Activated naive CD4-positive, alpha-beta T cell treated with anti-CD3 and anti-CD28 coated beads for 36 hours (primary cell): Measurements from ENCODE around the gene ZNF764. TPM values are rescaled to one million over a fixed set of nuclear protein-coding genes. Genes with fewer than 3 reads are reported as not detected.
"Not testable (repeated sequence)": the region's sequence is repeated elsewhere in the genome, so short reads cannot be mapped to it uniquely, and the experiment has no call there.

Source experiments
- CTCF ChIA-PET: fragments of 350-600 bp; sonication (Branson Sonifier 250); formaldehyde crosslinking; loops from one replicate; lab custom pipeline; 2021; ENCODE audit warnings: antibody characterized with exemption; lab: Charles Lee
- DNase-seq: peaks from one replicate; pipeline ENCODE4 v3.0.0-alpha.2; 2020
- H3K27ac Mint-ChIP-seq: one replicate; pipeline ENCODE4 v1.8.0; 2021; ENCODE audit warnings: mild to moderate bottlenecking, mixed read lengths
- H3K27me3 Mint-ChIP-seq: one replicate; pipeline ENCODE4 v1.8.0; 2021; ENCODE audit warnings: low read depth, mixed read lengths
- H3K36me3 Mint-ChIP-seq: one replicate; pipeline ENCODE4 v1.8.0; 2021; ENCODE audit warnings: low read depth, mixed read lengths
- H3K4me1 Mint-ChIP-seq: one replicate; pipeline ENCODE4 v1.8.0; 2021; ENCODE audit warnings: low read depth, mixed read lengths
- H3K4me3 Mint-ChIP-seq: one replicate; pipeline ENCODE4 v1.8.0; 2021; ENCODE audit warnings: mild to moderate bottlenecking, moderate library complexity, mixed read lengths
- H3K9me3 Mint-ChIP-seq: one replicate; pipeline ENCODE4 v1.8.0; 2021; ENCODE audit warnings: mixed read lengths
- intact Hi-C: fragments of 100-400 bp; cut with micrococcal nuclease; formaldehyde crosslinking; loops from one replicate; pipeline ENCODE4 v1.15.1; 2023
- total RNA-seq, 2 experiments: library from RNA; stranded (reverse); gene quantifications; one replicate each; pipeline ENCODE4 v1.2.3, GENCODE V29; 2021

Gene ZNF764
- total RNA-seq: 1 to 10 TPM; 7.6 to 9.5 TPM

DNA sequence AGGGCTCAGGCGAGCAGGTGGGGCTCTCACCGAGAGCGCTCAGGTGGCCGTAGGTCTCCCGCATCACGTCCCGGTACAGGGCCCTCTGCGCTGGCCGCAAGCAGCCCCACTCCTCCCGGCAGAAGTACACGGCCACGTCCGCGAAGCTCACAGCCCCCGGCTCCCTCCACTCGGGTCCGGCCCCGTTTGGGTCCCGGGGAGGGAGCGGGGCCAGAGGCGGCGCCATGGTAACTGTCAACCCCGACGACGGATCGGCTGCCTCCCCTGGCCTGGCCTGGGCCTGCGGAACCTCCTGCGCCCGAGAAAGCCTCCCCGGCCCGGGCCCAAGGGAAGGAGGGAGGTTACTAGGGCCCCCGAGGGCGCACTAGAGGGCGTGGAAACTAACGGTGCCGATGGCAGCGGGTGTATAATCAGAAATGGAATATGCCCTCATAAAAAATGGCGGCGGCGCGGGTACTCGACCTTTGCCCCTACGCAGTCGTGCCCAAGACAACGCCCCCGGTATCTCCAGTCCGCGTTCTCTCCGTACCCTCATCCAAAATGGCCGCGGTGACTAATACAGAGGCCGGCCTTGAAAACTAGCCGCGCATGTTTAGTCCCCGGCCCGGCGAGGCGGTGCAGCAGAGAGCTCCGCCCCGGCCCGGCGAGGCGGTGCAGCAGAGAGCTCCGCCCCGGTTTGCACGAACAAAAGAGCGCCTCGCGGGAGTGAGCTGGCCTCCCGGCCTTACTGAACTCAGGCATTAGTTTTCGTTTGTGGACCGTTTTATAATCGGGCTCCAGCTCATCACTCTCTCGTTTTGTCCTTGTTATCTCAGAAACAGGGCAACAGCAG is at the start of gene ZNF764:
TSS of gene ZNF764 (minus strand) at position 418 of the 832 bp plus-strand sequence. CDS start at position 226, 192 bp downstream.
- Mint-ChIP-seq H3K4me1 (peaks cover 34% of the 10 kb centered on the region), H3K27ac (peak within 1 kb of the TSS; percentile 90), H3K4me3 (peak within 1 kb of the TSS; percentile 84), H3K9me3 (no peaks in the 10 kb centered on the region), H3K27me3 (no peaks in the 10 kb centered on the region), H3K36me3 (peaks cover 23% of the 10 kb centered on the region)
- CTCF ChIA-PET: interaction anchor here (0.8 to 2.8 kb wide), 7 partner anchors 10 to 109 kb away, joined by 3 to 17 read pairs (median 4); no protein-coding TSS in a partner anchor
- intact Hi-C loops: loop anchor here (1.0 to 10.0 kb wide), 5 partner anchors 14 to 367 kb away; partner anchors contain the start of genes FBXL19, SRCAP, ZNF747 and ZNF785
- DNase-seq: peak; percentile 99

- intact Hi-C loops: no loop called here
- H3K4me3 Mint-ChIP-seq: no peak overlapping the region
- no peaks in the 10 kb centered on the region for H3K27me3 Mint-ChIP-seq
- DNase-seq: no peak
- CTCF ChIA-PET: interaction anchor here (0.6 kb wide), 1 partner anchor 31 kb away, joined by 3 read pairs; no protein-coding TSS in a partner anchor
- H3K4me1 Mint-ChIP-seq: peaks cover 23% of the 10 kb centered on the region
- no peak overlapping the region for H3K27ac Mint-ChIP-seq
- H3K9me3 Mint-ChIP-seq: no peaks in the 10 kb centered on the region
- peaks cover 28% of the 10 kb centered on the region for H3K36me3 Mint-ChIP-seq
Measured at GRCh38 chr16:30606004-30606403, 47.8 kb upstream of the ZNF764 start.

DNA sequence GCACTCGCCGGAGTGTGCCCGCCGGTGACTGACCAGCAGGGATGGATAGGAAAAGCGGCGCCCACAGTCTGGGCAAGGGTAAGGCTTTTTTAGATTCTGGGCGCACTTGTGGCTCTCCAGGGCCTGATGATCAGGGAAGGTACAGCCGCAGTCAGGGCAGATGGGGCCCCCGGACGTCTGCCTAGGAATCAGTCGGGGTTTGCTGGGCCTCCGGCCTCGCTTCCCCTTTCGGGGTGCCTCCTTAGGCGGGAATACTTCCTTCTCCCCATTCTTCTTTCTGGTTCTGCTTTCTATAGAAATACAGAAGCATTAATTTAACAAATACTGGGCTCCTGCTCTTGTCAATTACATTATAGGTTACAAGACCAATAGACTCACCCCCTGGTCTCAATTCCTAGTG is 47.0 kb upstream of the ZNF764 start:
- CTCF ChIA-PET: no interaction called here
- H3K36me3 Mint-ChIP-seq: peaks cover 28% of the 10 kb centered on the region
- no peak overlapping the region for H3K4me3 Mint-ChIP-seq
- no peaks in the 10 kb centered on the region for H3K27me3 Mint-ChIP-seq
- intact Hi-C loops: no loop called here
- H3K27ac Mint-ChIP-seq: no peak overlapping the region
- DNase-seq: no peak
- peaks cover 17% of the 10 kb centered on the region for H3K4me1 Mint-ChIP-seq
- H3K9me3 Mint-ChIP-seq: no peaks in the 10 kb centered on the region

GRCh38 chr16:30604316-30604947 is 46.3 kb upstream of the ZNF764 start:
- H3K4me3 Mint-ChIP-seq: no peak overlapping the region
- no peak for DNase-seq
- peaks cover 17% of the 10 kb centered on the region for H3K4me1 Mint-ChIP-seq
- CTCF ChIA-PET: interaction anchor here (1.9 kb wide), 1 partner anchor 69 kb away, joined by 5 read pairs; the partner anchor contains the start of gene ZNF747
- H3K27me3 Mint-ChIP-seq: no peaks in the 10 kb centered on the region
- intact Hi-C loops: no loop called here
- no peaks in the 10 kb centered on the region for H3K9me3 Mint-ChIP-seq
- no peak overlapping the region for H3K27ac Mint-ChIP-seq
- H3K36me3 Mint-ChIP-seq: peaks cover 28% of the 10 kb centered on the region

- peaks cover 28% of the 10 kb centered on the region for H3K36me3 Mint-ChIP-seq
- H3K27me3 Mint-ChIP-seq: no peaks in the 10 kb centered on the region
- H3K9me3 Mint-ChIP-seq: no peaks in the 10 kb centered on the region
- H3K27ac Mint-ChIP-seq: no peak overlapping the region
- no peak overlapping the region for H3K4me3 Mint-ChIP-seq
- peaks cover 14% of the 10 kb centered on the region for H3K4me1 Mint-ChIP-seq
- intact Hi-C loops: no loop called here
- no peak for DNase-seq
- CTCF ChIA-PET: interaction anchor here (0.9 to 1.9 kb wide), 3 partner anchors 11 to 155 kb away, joined by 3 to 5 read pairs (median 4); partner anchors contain the start of gene ZNF747
Measured at GRCh38 chr16:30603945-30604315, 45.8 kb upstream of the ZNF764 start.

GRCh38 chr16:30602616-30603277 is 44.6 kb upstream of the ZNF764 start:
- Mint-ChIP-seq H3K4me3 (no peak overlapping the region), H3K27ac (no peak overlapping the region), H3K9me3 (no peaks in the 10 kb centered on the region), H3K36me3 (peaks cover 24% of the 10 kb centered on the region), H3K27me3 (no peaks in the 10 kb centered on the region), H3K4me1 (peaks cover 10% of the 10 kb centered on the region)
- no peak for DNase-seq
- intact Hi-C loops: no loop called here
- CTCF ChIA-PET: interaction anchor here (0.6 to 1.9 kb wide), 7 partner anchors 11 to 173 kb away, joined by 3 to 11 read pairs (median 3); partner anchors contain the start of genes DCTPP1 and ZNF747

DNA sequence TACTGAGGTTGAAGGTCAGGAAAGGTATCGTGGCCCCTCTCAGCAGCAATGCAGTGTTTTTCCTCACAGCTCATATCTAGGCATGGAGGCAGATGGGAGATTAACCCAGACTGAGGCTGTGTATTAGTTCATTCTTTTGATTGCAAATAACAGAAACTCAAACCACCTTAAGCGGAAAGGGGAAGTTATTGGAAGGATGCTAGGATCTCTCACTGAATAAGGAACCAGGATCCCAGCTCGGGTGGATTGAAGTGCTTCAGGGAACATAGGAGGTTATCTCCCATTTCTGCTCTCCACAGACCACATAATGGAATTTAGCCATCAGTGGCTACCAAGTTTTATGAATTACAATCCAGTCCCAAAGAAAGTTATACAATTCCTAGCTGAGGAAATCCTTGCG is 43.8 kb upstream of the ZNF764 start:
- CTCF ChIA-PET: interaction anchor here (0.9 to 1.6 kb wide), 5 partner anchors 14 to 172 kb away, joined by 3 to 11 read pairs (median 6); partner anchors contain the start of genes DCTPP1 and ITGAL
- no peak for DNase-seq
- Mint-ChIP-seq H3K4me3 (no peak overlapping the region), H3K4me1 (peaks cover 6% of the 10 kb centered on the region), H3K27me3 (no peaks in the 10 kb centered on the region), H3K27ac (no peak overlapping the region), H3K9me3 (no peaks in the 10 kb centered on the region), H3K36me3 (peaks cover 23% of the 10 kb centered on the region)
- intact Hi-C loops: no loop called here

DNA sequence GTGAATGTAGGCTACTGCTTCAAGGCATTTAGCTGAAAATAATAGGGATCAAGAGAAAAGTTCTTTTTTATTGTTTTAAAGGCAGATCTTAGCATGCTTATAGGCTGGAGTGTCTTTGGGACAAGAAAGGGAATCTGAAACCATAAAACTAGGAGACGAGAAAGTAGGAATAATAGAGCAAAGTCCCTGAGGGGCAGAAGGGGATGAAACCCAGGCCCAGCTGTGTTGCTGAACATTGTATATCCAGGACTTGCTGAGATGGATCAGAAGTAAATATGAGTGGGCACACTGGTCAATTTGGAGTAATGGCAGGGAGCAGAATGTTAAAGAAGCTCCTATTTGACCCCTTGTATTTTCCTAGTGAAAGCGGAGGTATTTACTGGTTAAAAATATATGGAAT is 42.8 kb upstream of the ZNF764 start:
- peaks cover 6% of the 10 kb centered on the region for H3K4me1 Mint-ChIP-seq
- no peak for DNase-seq

GRCh38 chr16:30600215-30600614 is 42.0 kb upstream of the ZNF764 start:
- intact Hi-C loops: no loop called here

More for the DNA sequence above, 42.8 kb upstream of the ZNF764 start:
- Mint-ChIP-seq H3K36me3 (peaks cover 16% of the 10 kb centered on the region), H3K27ac (no peak overlapping the region), H3K9me3 (no peaks in the 10 kb centered on the region), H3K27me3 (no peaks in the 10 kb centered on the region), H3K4me3 (no peak overlapping the region)
- CTCF ChIA-PET: interaction anchor here (1.3 to 4.2 kb wide), 3 partner anchors 10 to 128 kb away, joined by 5 to 25 read pairs (median 6); partner anchors contain the start of gene ITGAL
- intact Hi-C loops: no loop called here

GRCh38 chr16:30592871-30593270 is 34.7 kb upstream of the ZNF764 start:
- H3K4me3 Mint-ChIP-seq: no peak overlapping the region
- no peaks in the 10 kb centered on the region for H3K27me3 Mint-ChIP-seq
- no peak for DNase-seq
- no peaks in the 10 kb centered on the region for H3K9me3 Mint-ChIP-seq
- H3K27ac Mint-ChIP-seq: no peak overlapping the region
- H3K36me3 Mint-ChIP-seq: peaks cover 4% of the 10 kb centered on the region
- intact Hi-C loops: no loop called here
- CTCF ChIA-PET: interaction anchor here (0.9 to 1.2 kb wide), 2 partner anchors 18 to 36 kb away, joined by 5 read pairs; no protein-coding TSS in a partner anchor
- H3K4me1 Mint-ChIP-seq: no peaks in the 10 kb centered on the region

More at GRCh38 chr16:30600215-30600614, 42.0 kb upstream of the ZNF764 start:
- no peaks in the 10 kb centered on the region for H3K9me3 Mint-ChIP-seq
- H3K4me3 Mint-ChIP-seq: no peak overlapping the region
- CTCF ChIA-PET: interaction anchor here (0.8 to 4.2 kb wide), 4 partner anchors 10 to 170 kb away, joined by 3 to 31 read pairs (median 15); partner anchors contain the start of gene DCTPP1
- no peak for DNase-seq
- peaks cover 6% of the 10 kb centered on the region for H3K4me1 Mint-ChIP-seq
- peaks cover 14% of the 10 kb centered on the region for H3K36me3 Mint-ChIP-seq
- H3K27ac Mint-ChIP-seq: no peak overlapping the region
- no peaks in the 10 kb centered on the region for H3K27me3 Mint-ChIP-seq

- H3K27ac Mint-ChIP-seq, DNase-seq, H3K27me3 Mint-ChIP-seq, H3K4me3 Mint-ChIP-seq, H3K9me3 Mint-ChIP-seq, intact Hi-C loops: not testable (repeated sequence)
- Mint-ChIP-seq H3K4me1 (peaks cover 12% of the 10 kb centered on the region), H3K36me3 (peaks cover 11% of the 10 kb centered on the region)
- CTCF ChIA-PET: interaction anchor here (0.6 to 1.3 kb wide), 7 partner anchors 10 to 146 kb away, joined by 3 to 5 read pairs (median 3); no protein-coding TSS in a partner anchor
Measured at GRCh38 chr16:30590869-30591268, 32.7 kb upstream of the ZNF764 start.
